ENCODE results near the gene PTCH2. TPM values are rescaled to one million over a fixed set of nuclear protein-coding genes. Genes with fewer than 3 reads are reported as not detected.

The PTCH2 gene
- total and polyA plus RNA-seq, 2 of the 13 experiments (the other 11 are each of a cell fraction or from before 2014, with no cell fraction given) = 0.60 to 1.5 TPM

DNA sequence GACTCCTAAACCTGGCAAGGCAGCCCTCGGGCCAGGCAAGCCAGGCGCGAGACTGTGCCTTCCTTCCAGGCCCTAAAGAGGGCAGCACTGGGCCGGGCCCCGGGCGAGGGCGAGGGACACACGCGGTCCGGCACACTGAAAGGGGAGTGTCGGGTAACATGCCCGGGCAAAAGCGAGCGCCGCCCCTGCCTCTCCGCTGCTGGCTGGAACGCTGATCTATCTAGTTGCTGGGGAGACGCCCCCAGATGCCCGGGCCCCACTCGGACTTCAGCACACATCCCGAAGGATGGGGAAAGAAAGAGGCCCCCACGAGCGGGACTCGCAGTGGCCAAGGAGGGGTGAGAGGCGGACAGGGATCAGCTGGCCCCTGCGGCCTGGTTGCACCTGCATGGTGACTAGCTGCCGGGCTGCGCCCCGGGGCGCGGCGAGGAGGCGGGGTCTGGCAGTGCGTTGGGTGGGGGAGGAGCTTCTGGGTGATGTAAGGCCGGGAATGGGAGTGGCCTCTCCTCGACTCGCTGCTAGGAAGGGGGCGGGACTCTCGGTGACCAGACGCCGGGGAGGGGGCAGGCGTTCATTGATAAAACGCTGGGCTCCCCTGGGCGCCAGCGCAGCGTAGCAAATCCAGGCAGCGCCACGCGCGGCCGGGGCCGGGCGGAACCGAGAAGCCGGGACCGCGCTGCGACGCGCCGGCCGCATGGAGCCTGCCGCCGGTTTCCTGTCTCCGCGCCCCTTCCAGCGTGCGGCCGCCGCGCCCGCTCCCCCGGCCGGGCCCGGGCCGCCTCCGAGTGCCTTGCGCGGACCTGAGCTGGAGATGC lies 43.1 kb downstream of the PTCH2 start, which contains the start of gene PLK3 (continued):
- TF ChIP-seq, protein P1, sequence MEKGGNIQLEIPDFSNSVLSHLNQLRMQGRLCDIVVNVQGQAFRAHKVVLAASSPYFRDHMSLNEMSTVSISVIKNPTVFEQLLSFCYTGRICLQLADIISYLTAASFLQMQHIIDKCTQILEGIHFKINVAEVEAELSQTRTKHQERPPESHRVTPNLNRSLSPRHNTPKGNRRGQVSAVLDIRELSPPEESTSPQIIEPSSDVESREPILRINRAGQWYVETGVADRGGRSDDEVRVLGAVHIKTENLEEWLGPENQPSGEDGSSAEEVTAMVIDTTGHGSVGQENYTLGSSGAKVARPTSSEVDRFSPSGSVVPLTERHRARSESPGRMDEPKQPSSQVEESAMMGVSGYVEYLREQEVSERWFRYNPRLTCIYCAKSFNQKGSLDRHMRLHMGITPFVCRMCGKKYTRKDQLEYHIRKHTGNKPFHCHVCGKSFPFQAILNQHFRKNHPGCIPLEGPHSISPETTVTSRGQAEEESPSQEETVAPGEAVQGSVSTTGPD (CRISPR knock-in tag; IDR thresholded peaks at IDR 0.05) = no peak
- TF ChIP-seq KLF13 (CRISPR knock-in tag; IDR thresholded peaks at IDR 0.05) = no peak
- peak; percentile 82 for TF ChIP-seq ZNF292 (CRISPR knock-in tag; IDR thresholded peaks at IDR 0.05; ENCODE audit: borderline replicate concordance, low read depth)
- peak; percentile 88 for TF ChIP-seq PCBP1 (IDR thresholded peaks at IDR 0.05; ENCODE audit: borderline replicate concordance, low read depth, low read length)
- TF ChIP-seq KLF11 (CRISPR knock-in tag; IDR thresholded peaks at IDR 0.05) = peak; percentile 51; the same call in 1 of the 2 replicates
- TF ChIP-seq SOX6 (IDR thresholded peaks at IDR 0.05) = no peak
- peak; percentile 83 for TF ChIP-seq SOX6 (CRISPR knock-in tag; IDR thresholded peaks at IDR 0.05)
- TF ChIP-seq PHF21A (CRISPR knock-in tag; IDR thresholded peaks at IDR 0.05) = peak; percentile 93
- TF ChIP-seq ZFP36L1 (CRISPR knock-in tag; IDR thresholded peaks at IDR 0.05) = no peak
- TF ChIP-seq ZNF781 (CRISPR knock-in tag; IDR thresholded peaks at IDR 0.05; ENCODE audit: borderline replicate concordance, not compliant biosample characterization) = peak; percentile 72
- 0 out of 2 replicates have a peak, but pooled peaks have one; percentile 56 for TF ChIP-seq ZFP90 (CRISPR knock-in tag; IDR thresholded peaks at IDR 0.05; ENCODE audit: borderline replicate concordance)
- TF ChIP-seq SP2 (CRISPR knock-in tag; IDR thresholded peaks at IDR 0.05) = peak; percentile 47; the same call in 1 of the 2 replicates
- TF ChIP-seq JUNB (CRISPR knock-in tag; IDR thresholded peaks at IDR 0.05; ENCODE audit: borderline replicate concordance) = no peak
- peak; percentile 56; the same call in 1 of the 2 replicates for TF ChIP-seq ZNF3 (CRISPR knock-in tag; IDR thresholded peaks at IDR 0.05)
- 0 out of 2 replicates have a peak, but pooled peaks have one; percentile 22 for TF ChIP-seq NFE2L1 (CRISPR knock-in tag; IDR thresholded peaks at IDR 0.05; ENCODE audit: borderline replicate concordance)
- TF ChIP-seq ZFP1 (CRISPR knock-in tag; IDR thresholded peaks at IDR 0.05) = no peak
- 0 out of 2 replicates have a peak, but pooled peaks have one; percentile 71 for TF ChIP-seq ZNF713 (CRISPR knock-in tag; IDR thresholded peaks at IDR 0.05)
- TF ChIP-seq PAWR (CRISPR knock-in tag; IDR thresholded peaks at IDR 0.05; ENCODE audit: borderline replicate concordance) = no peak
- TF ChIP-seq ZNF550 (CRISPR knock-in tag; IDR thresholded peaks at IDR 0.05; ENCODE audit: borderline replicate concordance) = peak; percentile 89
- peak; percentile 86; the same call in 1 of the 2 replicates for TF ChIP-seq GZF1 (CRISPR knock-in tag; IDR thresholded peaks at IDR 0.05)
- peak; percentile 85; the same call in 1 of the 2 replicates for TF ChIP-seq TAF1 (CRISPR knock-in tag; IDR thresholded peaks at IDR 0.05)
- TF ChIP-seq FOXM1 (CRISPR knock-in tag; IDR thresholded peaks at IDR 0.05) = no peak
- TF ChIP-seq, protein P2, sequence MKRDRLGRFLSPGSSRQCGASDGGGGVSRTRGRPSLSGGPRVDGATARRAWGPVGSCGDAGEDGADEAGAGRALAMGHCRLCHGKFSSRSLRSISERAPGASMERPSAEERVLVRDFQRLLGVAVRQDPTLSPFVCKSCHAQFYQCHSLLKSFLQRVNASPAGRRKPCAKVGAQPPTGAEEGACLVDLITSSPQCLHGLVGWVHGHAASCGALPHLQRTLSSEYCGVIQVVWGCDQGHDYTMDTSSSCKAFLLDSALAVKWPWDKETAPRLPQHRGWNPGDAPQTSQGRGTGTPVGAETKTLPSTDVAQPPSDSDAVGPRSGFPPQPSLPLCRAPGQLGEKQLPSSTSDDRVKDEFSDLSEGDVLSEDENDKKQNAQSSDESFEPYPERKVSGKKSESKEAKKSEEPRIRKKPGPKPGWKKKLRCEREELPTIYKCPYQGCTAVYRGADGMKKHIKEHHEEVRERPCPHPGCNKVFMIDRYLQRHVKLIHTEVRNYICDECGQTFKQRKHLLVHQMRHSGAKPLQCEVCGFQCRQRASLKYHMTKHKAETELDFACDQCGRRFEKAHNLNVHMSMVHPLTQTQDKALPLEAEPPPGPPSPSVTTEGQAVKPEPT (CRISPR knock-in tag; IDR thresholded peaks at IDR 0.05; ENCODE audit: low read depth) = 0 out of 2 replicates have a peak, but pooled peaks have one; percentile 42
- TF ChIP-seq ZNF761 (CRISPR knock-in tag; conservative IDR thresholded peaks at IDR 0.05) = peak; percentile 82
- no peak for TF ChIP-seq SMARCE1 (IDR thresholded peaks at IDR 0.05; ENCODE audit: borderline replicate concordance)
- no peak; the same call in 1 of the 2 replicates for TF ChIP-seq KLF6 (CRISPR knock-in tag; IDR thresholded peaks at IDR 0.05)

Data from HepG2 (cell line).